KOPT-K1 (cell line): Measurements from ENCODE around the gene KRTAP10-7.
"Not testable (repeated sequence)": the region's sequence is repeated elsewhere in the genome, so short reads cannot be mapped to it uniquely, and the experiment has no call there.

Experiments used
- H3K27ac ChIP-seq: fragments of 200-600 bp; sonication (generic); 2 replicates; pipeline ENCODE4 v1.5.1; 2016; ENCODE audit warnings: antibody characterized with exemption, mild to moderate bottlenecking, low read depth, low read length; ENCODE audit not compliant: poor library complexity, severe bottlenecking
- H3K36me3 ChIP-seq: fragments of 200-600 bp; sonication (generic); 2 replicates; pipeline ENCODE4 v1.5.1; 2017; ENCODE audit warnings: antibody characterized with exemption, mild to moderate bottlenecking, low read length, moderate library complexity; ENCODE audit not compliant: insufficient read depth
- H3K9me3 ChIP-seq: fragments of 200-600 bp; sonication (generic); 2 replicates; pipeline ENCODE4 v1.5.1; 2017; ENCODE audit warnings: antibody characterized with exemption, low read length, mild to moderate bottlenecking; ENCODE audit not compliant: insufficient read depth, poor library complexity, severe bottlenecking

The KRTAP10-7 gene

DNA sequence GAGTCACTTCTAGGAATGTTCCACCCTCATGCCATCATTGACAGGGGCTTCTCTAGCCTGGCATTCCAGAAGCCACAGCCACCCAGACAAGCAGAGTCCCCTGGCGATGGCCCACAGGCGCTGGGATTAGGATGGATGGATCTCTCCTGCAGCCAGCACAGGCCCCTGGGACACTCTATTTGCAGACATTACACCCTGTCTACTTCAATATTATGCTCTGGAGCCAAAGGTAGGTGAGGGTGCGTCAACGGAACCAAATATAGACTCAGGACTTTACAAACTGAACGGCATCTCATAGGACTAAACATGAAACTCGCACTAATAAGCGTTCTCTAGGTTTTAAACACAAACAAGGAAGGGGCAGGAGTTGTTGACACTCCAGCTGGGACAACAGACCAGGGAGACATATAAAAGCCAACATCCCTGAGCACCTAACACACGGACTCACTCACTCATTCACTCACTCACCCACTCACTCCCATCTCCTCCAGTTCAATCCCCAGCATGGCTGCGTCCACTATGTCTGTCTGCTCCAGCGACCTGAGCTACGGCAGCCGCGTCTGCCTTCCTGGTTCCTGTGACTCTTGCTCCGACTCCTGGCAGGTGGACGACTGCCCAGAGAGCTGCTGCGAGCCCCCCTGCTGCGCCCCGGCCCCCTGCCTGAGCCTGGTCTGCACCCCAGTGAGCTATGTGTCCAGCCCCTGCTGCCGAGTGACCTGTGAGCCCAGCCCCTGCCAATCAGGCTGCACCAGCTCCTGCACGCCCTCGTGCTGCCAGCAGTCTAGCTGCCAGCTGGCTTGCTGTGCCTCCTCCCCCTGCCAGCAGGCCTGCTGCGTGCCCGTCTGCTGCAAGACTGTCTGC lies at the start of gene KRTAP10-7:
TSS of gene KRTAP10-7 (plus strand) at position 480 of the 861 bp plus-strand sequence. CDS start at position 505, 25 bp downstream.
- H3K27ac ChIP-seq, H3K9me3 ChIP-seq, H3K36me3 ChIP-seq: not testable (repeated sequence)

DNA sequence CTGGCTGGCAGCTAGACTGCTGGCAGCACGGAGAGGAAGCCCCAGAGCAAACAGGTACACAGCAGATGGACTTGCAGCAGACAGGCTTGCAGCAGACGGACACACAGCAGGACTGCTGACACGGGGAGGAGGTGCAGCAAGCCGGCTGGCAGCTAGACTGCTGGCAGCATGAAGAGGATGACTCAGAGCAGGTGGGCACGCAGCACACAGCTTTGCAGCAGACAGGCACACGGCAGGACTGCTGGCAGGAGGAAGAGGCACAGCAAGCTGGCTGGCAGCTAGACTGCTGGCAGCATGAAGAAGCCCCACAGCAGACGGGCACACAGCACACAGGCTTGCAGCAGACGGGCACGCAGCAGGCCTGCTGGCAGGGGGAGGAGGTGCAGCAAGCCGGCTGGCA lies 49.6 kb upstream of the KRTAP10-7 start:
- H3K9me3 ChIP-seq: peaks cover 15% of the 10 kb centered on the region
- no peak overlapping the region for H3K27ac ChIP-seq
- no peaks in the 10 kb centered on the region for H3K36me3 ChIP-seq

- no peak within 1 kb of the TSS for H3K27ac ChIP-seq
Measured at GRCh38 chr21:44551340-44551961, 48.9 kb upstream of the KRTAP10-7 start, which contains the start of gene KRTAP10-2. Gene KRTAP10-2 (minus strand): TSS chr21:44551505. CDS start chr21:44551458, 47 bp downstream.

GRCh38 chr21:44552136-44552535 lies 48.3 kb upstream of the KRTAP10-7 start:
- H3K27ac ChIP-seq: no peak overlapping the region
- H3K36me3 ChIP-seq: no peaks in the 10 kb centered on the region
- peaks cover 4% of the 10 kb centered on the region for H3K9me3 ChIP-seq

More at GRCh38 chr21:44551340-44551961, 48.9 kb upstream of the KRTAP10-7 start, which contains the start of gene KRTAP10-2:
- no peaks in the 10 kb centered on the region for H3K36me3 ChIP-seq
- peaks cover 11% of the 10 kb centered on the region for H3K9me3 ChIP-seq

- Histone ChIP-seq H3K9me3 (no peaks in the 10 kb centered on the region), H3K27ac (no peak overlapping the region), H3K36me3 (no peaks in the 10 kb centered on the region)
Measured at GRCh38 chr21:44552681-44553080, 47.7 kb upstream of the KRTAP10-7 start.

DNA sequence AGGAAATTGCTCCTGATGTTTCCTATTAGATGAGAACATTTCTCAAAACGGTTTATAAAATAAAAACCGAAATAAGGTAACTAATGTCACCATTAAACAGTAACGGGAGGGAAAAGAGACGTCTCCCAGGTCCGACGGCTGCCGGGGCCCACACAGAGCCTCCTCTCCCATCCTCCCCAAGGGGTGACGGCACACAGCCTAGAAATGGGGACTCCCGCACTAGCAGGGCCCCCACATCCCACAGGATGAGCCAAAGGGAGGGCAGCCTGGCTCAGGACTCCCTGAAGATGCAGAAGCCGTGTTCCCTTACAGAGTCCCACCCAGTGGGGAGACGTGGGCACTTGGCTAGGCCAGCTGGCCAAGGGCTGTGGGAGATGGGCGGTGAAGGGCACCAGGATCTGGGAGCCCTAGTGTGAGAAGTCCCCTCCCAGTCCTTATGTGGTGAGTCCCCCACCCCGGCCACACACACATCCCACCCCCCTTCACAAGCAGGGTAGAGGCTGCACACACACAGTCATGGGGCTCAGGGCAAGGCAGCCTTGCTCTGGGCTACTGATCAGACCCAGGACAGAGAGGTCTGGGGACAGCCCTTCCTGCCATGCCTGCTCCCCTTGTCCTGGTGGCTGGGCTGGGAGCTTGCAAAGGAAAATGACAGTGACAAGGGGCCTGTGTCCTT lies 45.1 kb upstream of the KRTAP10-7 start:
- no peaks in the 10 kb centered on the region for H3K9me3 ChIP-seq
- H3K36me3 ChIP-seq: no peaks in the 10 kb centered on the region
- no peak overlapping the region for H3K27ac ChIP-seq

- Histone ChIP-seq H3K9me3 (no peaks in the 10 kb centered on the region), H3K36me3 (no peaks in the 10 kb centered on the region), H3K27ac (no peak overlapping the region)
Measured at GRCh38 chr21:44556879-44557278, 43.5 kb upstream of the KRTAP10-7 start.

DNA sequence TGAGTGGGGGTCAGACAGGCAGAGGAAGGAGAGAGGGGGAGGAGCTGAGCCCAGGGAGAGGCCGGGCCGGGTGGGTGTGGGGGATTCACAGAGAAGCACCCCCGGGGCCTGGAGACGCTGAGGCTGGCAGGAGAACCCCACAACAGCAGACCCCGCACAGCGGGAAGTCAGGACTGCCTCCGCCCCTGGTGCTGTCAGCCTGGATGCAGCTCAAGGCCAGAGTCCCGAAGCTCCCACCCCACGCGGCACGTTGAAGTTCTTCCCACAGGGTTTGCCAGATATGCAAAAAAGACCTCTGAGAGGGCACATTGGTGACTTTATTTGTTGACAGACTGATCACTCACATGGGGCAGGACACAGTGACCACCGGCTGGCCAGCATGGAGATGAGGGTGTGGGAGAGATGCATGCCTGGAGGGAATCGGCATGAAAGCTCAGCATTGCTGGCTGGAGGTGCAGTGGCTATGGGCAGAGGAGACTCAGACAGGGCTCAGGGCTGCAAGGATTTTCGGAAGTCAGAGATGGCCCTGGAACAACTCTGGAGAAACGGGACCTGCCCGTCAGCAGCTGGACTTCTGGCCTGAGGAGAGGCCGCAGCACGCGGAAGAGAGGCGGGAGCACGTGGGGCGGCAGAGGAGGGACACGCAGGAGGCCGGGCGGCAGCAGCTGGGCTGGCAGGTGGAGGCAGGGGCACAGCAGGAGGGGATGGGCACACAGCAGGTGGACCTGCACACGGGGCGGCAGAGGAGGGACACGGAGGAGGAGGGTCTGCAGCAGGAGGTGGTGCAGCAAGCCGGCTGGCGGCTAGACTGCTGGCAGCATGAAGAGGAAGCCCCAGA lies 42.7 kb upstream of the KRTAP10-7 start:
- no peak overlapping the region for H3K27ac ChIP-seq
- H3K9me3 ChIP-seq: no peaks in the 10 kb centered on the region
- no peaks in the 10 kb centered on the region for H3K36me3 ChIP-seq

DNA sequence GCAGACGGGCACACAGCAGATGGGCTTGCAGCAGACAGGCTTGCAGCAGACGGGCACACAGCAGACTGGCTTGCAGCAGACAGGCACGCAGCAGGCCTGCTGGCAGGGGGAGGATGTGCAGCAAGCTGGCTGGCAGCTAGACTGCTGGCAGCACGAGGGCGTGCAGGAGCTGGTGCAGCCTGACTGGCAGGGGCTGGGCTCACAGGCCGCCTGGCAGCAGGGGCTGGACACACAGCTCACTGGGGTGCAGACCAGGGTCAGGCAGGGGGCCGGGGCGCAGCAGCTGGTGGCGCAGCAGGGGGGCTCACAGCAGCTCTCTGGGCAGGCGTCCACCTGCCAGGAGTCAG lies 42.1 kb upstream of the KRTAP10-7 start:
- H3K36me3 ChIP-seq, H3K27ac ChIP-seq, H3K9me3 ChIP-seq: not testable (repeated sequence)

GRCh38 chr21:44558695-44559094 lies 41.7 kb upstream of the KRTAP10-7 start, which contains the start of gene KRTAP10-3:
Gene KRTAP10-3 (minus strand): TSS chr21:44558795. CDS start chr21:44558715, 80 bp downstream.
- H3K27ac ChIP-seq: no peak within 1 kb of the TSS
- no peaks in the 10 kb centered on the region for H3K9me3 ChIP-seq
- H3K36me3 ChIP-seq: no peaks in the 10 kb centered on the region

GRCh38 chr21:44564099-44564498 lies 36.3 kb upstream of the KRTAP10-7 start:
- Histone ChIP-seq H3K27ac (no peak overlapping the region), H3K36me3 (no peaks in the 10 kb centered on the region), H3K9me3 (no peaks in the 10 kb centered on the region)

DNA sequence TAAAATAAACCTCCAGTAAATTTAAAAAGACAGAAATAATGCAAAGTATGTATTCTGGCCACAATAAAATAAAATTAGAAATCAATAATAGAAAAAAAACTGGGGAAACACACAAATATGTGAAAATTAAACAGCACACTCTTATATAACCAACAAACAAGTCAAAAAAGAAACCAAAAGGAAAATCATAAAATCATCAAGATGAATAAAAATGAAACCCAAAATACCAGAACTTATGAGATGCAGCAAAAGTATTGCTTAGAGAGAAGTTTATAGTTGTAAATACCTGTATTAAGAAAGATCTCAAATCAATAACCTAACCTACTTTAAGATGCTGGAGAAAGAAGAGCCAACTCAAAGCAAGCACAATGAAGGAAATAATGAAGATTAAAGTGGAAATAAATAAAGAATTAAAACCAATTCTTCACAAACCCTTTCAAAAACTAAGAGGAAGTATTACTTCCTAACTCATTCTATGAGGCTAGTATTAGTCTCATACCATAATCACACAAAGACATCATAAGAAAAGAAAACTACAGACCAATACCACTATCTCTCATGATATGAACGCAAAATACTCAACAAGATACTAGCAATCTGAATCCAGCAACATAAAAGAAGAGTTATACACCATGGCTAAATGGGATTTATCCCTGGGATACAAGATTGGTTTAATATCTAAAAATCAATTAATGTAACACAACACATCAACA lies 35.4 kb upstream of the KRTAP10-7 start:
- H3K9me3 ChIP-seq: no peaks in the 10 kb centered on the region
- H3K27ac ChIP-seq: no peak overlapping the region
- no peaks in the 10 kb centered on the region for H3K36me3 ChIP-seq

DNA sequence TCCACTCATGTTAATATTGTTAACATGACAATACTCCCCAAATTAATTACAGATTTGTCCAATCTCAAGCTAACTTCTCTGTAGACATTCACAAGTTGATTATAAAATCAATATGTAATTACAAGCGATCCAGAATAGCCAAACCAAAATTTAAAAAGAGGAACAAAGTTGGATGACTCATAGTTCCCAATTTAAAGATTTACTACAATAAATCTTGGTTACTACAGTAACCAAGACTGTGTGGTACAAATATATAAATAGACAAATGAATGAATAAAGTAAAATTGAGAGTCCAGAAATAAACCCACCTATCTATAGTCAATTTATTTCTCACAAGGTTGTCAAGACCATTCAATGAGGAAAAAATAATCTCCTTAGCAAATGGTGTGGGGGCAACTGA lies 34.0 kb upstream of the KRTAP10-7 start:
- no peak overlapping the region for H3K27ac ChIP-seq
- no peaks in the 10 kb centered on the region for H3K36me3 ChIP-seq
- H3K9me3 ChIP-seq: peaks cover 6% of the 10 kb centered on the region
